Nephron (organoid): ENCODE results near the gene ANKRD44.

ENCODE experiments used
- H3K27ac Mint-ChIP-seq, 3 experiments: 2 replicates each; pipeline ENCODE4 v1.8.0; 2020; ENCODE audit warnings: mixed read lengths in 3 of 3, mild to moderate bottlenecking in 2 of 3, moderate library complexity in 1 of 3
- H3K27me3 Mint-ChIP-seq: 2 replicates; pipeline ENCODE4 v1.8.0; 2021; ENCODE audit warnings: low read depth, mild to moderate bottlenecking, moderate library complexity, mixed read lengths
- H3K36me3 Mint-ChIP-seq: 2 replicates; pipeline ENCODE4 v1.8.0; 2020; ENCODE audit warnings: low read depth, mixed read lengths
- H3K4me1 Mint-ChIP-seq: 2 replicates; pipeline ENCODE4 v1.8.0; 2020; ENCODE audit warnings: mixed read lengths
- H3K4me3 Mint-ChIP-seq, 3 experiments: 2 replicates each; pipeline ENCODE4 v1.8.0; 2020; ENCODE audit warnings: mild to moderate bottlenecking in 3 of 3, mixed read lengths in 3 of 3, moderate library complexity in 2 of 3
- H3K9me3 Mint-ChIP-seq: 2 replicates; pipeline ENCODE4 v1.8.0; 2020; ENCODE audit warnings: mixed read lengths
- TF ChIP-seq, protein P1 (sequence below), 3 experiments: fragments of 200-600 bp; sonication (generic); IDR thresholded peaks; one replicate each; pipeline ENCODE4 v1.5.0; 2021; ENCODE audit warnings: antibody characterized with exemption in 3 of 3; ENCODE audit not compliant: unreplicated experiment in 3 of 3

Gene ANKRD44

GRCh38 chr2:196941398-196942078 lies 369.0 kb downstream of the ANKRD44 start:
- Mint-ChIP-seq H3K27me3 (no peaks in the 10 kb centered on the region), H3K9me3 (peaks cover 3% of the 10 kb centered on the region), H3K4me1 (no peaks in the 10 kb centered on the region), H3K36me3 (no peaks in the 10 kb centered on the region), H3K4me3 (no peak overlapping the region), H3K27ac (no peak overlapping the region)
- TF ChIP-seq, protein P1, sequence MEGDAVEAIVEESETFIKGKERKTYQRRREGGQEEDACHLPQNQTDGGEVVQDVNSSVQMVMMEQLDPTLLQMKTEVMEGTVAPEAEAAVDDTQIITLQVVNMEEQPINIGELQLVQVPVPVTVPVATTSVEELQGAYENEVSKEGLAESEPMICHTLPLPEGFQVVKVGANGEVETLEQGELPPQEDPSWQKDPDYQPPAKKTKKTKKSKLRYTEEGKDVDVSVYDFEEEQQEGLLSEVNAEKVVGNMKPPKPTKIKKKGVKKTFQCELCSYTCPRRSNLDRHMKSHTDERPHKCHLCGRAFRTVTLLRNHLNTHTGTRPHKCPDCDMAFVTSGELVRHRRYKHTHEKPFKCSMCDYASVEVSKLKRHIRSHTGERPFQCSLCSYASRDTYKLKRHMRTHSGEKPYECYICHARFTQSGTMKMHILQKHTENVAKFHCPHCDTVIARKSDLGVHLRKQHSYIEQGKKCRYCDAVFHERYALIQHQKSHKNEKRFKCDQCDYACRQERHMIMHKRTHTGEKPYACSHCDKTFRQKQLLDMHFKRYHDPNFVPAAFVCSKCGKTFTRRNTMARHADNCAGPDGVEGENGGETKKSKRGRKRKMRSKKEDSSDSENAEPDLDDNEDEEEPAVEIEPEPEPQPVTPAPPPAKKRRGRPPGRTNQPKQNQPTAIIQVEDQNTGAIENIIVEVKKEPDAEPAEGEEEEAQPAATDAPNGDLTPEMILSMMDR (IDR thresholded peaks at IDR 0.05; ENCODE audit: unreplicated experiment in 3 of 3), result no peak

DNA sequence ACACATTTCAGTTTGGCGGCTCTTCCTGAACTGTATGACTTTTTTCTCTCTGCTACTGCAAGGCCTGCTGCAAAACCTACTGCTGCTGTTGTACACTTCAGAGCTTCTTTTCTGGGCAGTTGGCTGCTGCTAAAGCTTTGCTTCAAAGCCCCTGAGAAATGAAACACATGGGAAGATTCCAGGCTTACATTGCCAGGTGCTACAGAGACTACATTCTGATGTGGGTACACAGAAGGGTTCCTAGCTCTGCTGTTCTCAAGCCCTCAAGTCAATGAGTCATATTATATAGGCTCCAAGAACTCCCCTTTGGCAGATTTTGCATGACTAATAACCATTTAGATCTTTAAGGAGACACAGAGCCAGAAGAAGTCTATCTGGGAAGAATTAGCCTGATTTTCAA lies 371.2 kb downstream of the ANKRD44 start:
- H3K27me3 Mint-ChIP-seq, result no peaks in the 10 kb centered on the region
- no peaks in the 10 kb centered on the region for H3K4me1 Mint-ChIP-seq
- no peak overlapping the region for H3K4me3 Mint-ChIP-seq
- TF ChIP-seq, protein P1 (IDR thresholded peaks at IDR 0.05; ENCODE audit: unreplicated experiment in 3 of 3), result no peak
- no peak overlapping the region for H3K27ac Mint-ChIP-seq
- no peaks in the 10 kb centered on the region for H3K9me3 Mint-ChIP-seq
- H3K36me3 Mint-ChIP-seq, result no peaks in the 10 kb centered on the region
